HG03175 (cell line): Measurements from ENCODE around the gene NLRX1.
A peak's percentile ranks its signal among the peaks of the same experiment; 100 is the strongest.
"Not testable (repeated sequence)": the region's sequence is repeated elsewhere in the genome, so short reads cannot be mapped to it uniquely, and the experiment has no call there.

ENCODE experiments used
- ATAC-seq: cut with Tn5 transposase; IDR thresholded peaks from one replicate; pipeline ENCODE4 v1.9.1; 2021; ENCODE audit warnings: mild to moderate bottlenecking, moderate library complexity; ENCODE audit not compliant: unreplicated experiment

The NLRX1 gene

GRCh38 chr11:119205574-119206510, 37.3 kb downstream of the NLRX1 start, which contains the start of gene CBL:
CBL (plus strand) TSS chr11:119206339; CDS start chr11:119206418, 79 bp downstream.
- peak; percentile 84 for ATAC-seq

GRCh38 chr11:119206511-119207414, 38.2 kb downstream of the NLRX1 start:
- peak; percentile 34 for ATAC-seq

GRCh38 chr11:119207415-119207960, 39.0 kb downstream of the NLRX1 start:
- ATAC-seq: no peak

GRCh38 chr11:119209186-119209585, 40.7 kb downstream of the NLRX1 start:
- ATAC-seq: no peak

- no peak for ATAC-seq
These were observed 41.5 kb downstream of the NLRX1 start for GRCh38 chr11:119210050-119210449.

GRCh38 chr11:119218141-119218878, 49.8 kb downstream of the NLRX1 start:
- no peak for ATAC-seq

GRCh38 chr11:119222308-119222707, 53.8 kb downstream of the NLRX1 start:
- ATAC-seq: no peak

GRCh38 chr11:119222891-119223290, 54.4 kb downstream of the NLRX1 start:
- ATAC-seq: no peak

GRCh38 chr11:119223856-119224255, 55.3 kb downstream of the NLRX1 start:
- ATAC-seq: no peak

GRCh38 chr11:119228535-119229287, 60.2 kb downstream of the NLRX1 start:
- not testable (repeated sequence) for ATAC-seq

GRCh38 chr11:119229288-119229672, 60.8 kb downstream of the NLRX1 start:
- no peak for ATAC-seq

GRCh38 chr11:119229741-119230140, 61.2 kb downstream of the NLRX1 start:
- no peak for ATAC-seq
